ENCODE results near the gene ATP6V0B. TPM values are rescaled to one million over a fixed set of nuclear protein-coding genes. Genes with fewer than 3 reads are reported as not detected.

Gene ATP6V0B
- total and polyA plus RNA-seq, 8 donors, result 56.5 to 239 (median 66.1) TPM

DNA sequence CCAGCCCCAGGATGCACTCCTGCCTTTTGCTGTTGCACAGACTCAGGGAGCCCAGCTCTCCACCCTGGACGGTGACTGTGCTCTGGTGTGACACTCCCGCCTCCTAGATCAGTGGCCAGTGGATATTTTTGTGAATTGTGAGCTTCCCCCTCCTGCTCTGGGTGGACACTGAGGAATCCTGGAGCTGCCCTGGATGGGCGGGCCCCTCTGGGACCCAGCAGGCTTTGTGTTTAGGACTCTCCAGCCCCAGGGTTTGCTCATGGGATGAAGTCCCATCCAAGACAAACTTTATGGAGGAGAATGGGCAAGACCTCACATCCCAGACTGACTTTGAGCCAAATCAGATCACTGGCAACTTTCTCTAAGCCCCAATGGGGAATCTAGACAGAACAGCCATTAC lies 40.4 kb downstream of the ATP6V0B start:
- Histone ChIP-seq H3K27ac (no peak overlapping the region), H3K36me3 (no peaks in the 10 kb centered on the region), H3K4me3 (no peak overlapping the region), H3K4me1 (no peaks in the 10 kb centered on the region), H3K27me3 (no peaks in the 10 kb centered on the region), H3K9me3 (no peaks in the 10 kb centered on the region)
- TF ChIP-seq, protein P1, sequence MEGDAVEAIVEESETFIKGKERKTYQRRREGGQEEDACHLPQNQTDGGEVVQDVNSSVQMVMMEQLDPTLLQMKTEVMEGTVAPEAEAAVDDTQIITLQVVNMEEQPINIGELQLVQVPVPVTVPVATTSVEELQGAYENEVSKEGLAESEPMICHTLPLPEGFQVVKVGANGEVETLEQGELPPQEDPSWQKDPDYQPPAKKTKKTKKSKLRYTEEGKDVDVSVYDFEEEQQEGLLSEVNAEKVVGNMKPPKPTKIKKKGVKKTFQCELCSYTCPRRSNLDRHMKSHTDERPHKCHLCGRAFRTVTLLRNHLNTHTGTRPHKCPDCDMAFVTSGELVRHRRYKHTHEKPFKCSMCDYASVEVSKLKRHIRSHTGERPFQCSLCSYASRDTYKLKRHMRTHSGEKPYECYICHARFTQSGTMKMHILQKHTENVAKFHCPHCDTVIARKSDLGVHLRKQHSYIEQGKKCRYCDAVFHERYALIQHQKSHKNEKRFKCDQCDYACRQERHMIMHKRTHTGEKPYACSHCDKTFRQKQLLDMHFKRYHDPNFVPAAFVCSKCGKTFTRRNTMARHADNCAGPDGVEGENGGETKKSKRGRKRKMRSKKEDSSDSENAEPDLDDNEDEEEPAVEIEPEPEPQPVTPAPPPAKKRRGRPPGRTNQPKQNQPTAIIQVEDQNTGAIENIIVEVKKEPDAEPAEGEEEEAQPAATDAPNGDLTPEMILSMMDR (IDR thresholded peaks at IDR 0.05), result no peak
- ATAC-seq (no peak), DNase-seq (no peak)
- intact Hi-C loops (cut with DNase I), result no loop called here

DNA sequence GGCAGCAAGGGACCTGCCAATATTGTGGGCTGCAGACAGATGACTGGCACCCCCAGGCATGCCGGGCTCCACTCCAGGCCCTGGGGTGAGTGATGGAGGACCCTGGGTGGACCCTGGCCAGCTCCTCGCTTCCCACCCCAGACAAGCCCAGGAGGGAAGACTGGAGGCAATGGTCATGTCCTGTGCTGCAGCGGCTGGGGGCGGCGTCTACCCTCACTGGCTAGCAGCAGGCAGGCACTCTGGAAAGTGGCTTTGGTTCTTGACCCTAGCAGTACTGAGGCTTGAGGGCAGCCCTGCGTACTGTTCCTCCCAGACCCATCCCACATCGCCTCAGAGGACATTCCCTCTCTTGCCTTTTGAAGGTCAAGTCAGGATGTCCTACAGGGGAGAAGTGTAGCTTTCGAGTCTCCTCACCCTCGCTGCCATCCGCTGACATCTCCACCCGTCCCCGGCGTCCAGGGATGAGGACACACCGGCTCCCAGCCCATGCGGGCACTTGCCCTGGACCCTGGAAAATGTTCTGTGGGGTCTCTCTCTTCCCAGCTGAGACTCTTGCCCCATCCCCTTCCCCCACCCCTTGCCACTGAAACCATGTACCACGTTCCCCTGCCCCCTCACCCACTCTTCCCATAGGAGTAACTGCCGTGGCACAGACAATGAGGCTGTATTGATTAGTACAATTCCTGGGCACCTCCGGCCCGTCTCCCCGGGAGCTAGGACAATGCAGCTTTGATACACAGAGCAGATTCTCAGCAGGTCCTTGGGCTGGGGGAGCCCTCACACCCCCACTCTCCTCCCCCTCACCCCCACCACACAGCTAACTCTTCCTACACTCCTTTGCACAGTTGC lies 41.5 kb downstream of the ATP6V0B start:
- TF ChIP-seq, protein P1 (IDR thresholded peaks at IDR 0.05), result no peak

DNA sequence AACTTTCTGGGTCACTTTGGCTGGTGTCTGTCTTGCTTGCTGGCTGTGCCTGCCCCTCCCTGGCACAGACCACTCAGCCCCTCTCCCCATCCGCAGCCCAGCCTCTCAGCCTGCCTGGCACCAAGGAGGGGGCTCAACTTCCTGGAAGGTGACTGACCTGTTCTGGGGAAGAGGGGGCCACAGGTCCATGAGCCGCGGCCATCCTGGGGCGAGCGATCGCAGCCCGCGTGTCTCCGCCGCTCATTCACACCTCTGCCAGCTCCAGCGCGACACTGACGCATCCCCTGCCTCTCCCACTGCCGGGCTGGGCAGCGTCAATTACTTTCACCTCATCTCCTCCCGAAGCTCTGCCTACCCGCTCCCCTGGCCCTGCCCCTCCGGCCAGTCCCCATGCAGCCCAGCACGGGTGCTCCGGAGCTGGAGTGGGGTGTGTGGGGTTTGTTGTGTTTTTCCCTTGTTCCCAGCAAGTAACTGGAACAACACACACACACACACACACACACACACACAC lies 42.2 kb downstream of the ATP6V0B start:
- ATAC-seq (no peak), DNase-seq (peak in 1 of 4 donors; percentile 68)
- H3K27ac ChIP-seq, result no peak overlapping the region
- no peaks in the 10 kb centered on the region for H3K4me1 ChIP-seq
- intact Hi-C loops (cut with DNase I), result no loop called here
- H3K4me3 ChIP-seq, result no peak overlapping the region
- no peaks in the 10 kb centered on the region for H3K9me3 ChIP-seq
- TF ChIP-seq, protein P1 (IDR thresholded peaks at IDR 0.05), result no peak
- H3K36me3 ChIP-seq, result no peaks in the 10 kb centered on the region
- H3K27me3 ChIP-seq, result no peaks in the 10 kb centered on the region

More for the DNA sequence above, 41.5 kb downstream of the ATP6V0B start:
- H3K27ac ChIP-seq, result no peak overlapping the region
- no peak overlapping the region for H3K4me3 ChIP-seq
- no peaks in the 10 kb centered on the region for H3K36me3 ChIP-seq
- intact Hi-C loops (cut with DNase I), result no loop called here
- H3K27me3 ChIP-seq, result no peaks in the 10 kb centered on the region
- no peaks in the 10 kb centered on the region for H3K9me3 ChIP-seq
- no peaks in the 10 kb centered on the region for H3K4me1 ChIP-seq
- DNase-seq, result no peak
- ATAC-seq, result no peak

DNA sequence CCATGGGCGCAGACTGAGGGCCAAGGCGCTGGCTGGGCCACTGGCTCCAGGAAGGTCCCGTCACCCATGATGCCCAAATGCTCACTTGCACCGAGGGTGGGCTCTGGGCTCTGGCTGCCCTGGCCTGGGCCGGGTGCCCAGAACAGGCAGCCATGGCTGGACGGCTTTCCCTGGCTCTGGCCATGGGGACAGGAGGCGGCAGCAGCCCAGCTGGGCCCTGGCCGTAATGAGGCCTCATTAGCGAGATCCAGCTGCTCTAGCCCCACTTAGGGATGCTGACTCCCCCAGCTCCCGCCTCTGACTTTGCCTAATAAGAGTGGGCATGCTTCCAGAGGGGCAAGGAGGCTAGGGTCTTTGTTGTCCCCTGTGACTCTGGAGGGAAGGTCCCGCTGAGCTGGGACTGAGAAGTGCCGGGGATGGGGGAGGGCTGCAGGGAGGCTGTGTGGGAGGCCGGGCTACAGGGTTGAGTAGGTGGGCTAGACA lies 44.7 kb downstream of the ATP6V0B start:
- Histone ChIP-seq H3K36me3 (peaks cover 0 to 3% of the 10 kb centered on the region in 2 donors), H3K9me3 (no peaks in the 10 kb centered on the region), H3K4me1 (no peaks in the 10 kb centered on the region), H3K27me3 (no peaks in the 10 kb centered on the region), H3K4me3 (no peak overlapping the region), H3K27ac (no peak overlapping the region)
- TF ChIP-seq, protein P1 (IDR thresholded peaks at IDR 0.05), result no peak
- intact Hi-C loops (cut with DNase I), result no loop called here
- peak in 3 of 4 donors; percentile 49 to 68 (median 66) for DNase-seq
- ATAC-seq, result no peak

DNA sequence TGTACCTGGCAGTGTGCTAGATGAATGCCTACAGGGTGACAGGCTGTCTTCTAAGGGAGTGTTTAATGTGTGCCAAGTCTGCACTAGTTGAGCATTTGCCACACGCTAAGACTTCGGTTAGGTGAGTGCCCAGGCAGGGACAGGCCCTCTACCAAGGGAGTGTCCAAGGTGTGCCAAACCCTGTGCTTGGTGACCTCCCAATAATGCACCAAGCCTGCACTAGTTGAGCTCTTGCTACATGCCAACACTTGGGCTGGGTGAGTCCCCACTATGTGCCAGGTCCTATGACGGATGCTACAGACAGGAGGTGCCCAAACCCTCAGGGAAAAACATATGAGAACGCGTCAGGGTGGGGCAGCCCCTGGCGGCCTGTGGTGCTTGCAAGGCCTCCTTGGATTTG lies 45.7 kb downstream of the ATP6V0B start:
- no peak overlapping the region for H3K27ac ChIP-seq
- H3K36me3 ChIP-seq, result peaks cover 0 to 3% of the 10 kb centered on the region in 2 donors
- no peaks in the 10 kb centered on the region for H3K4me1 ChIP-seq
- DNase-seq (peak in 1 of 4 donors; percentile 26), ATAC-seq (no peak)
- H3K4me3 ChIP-seq, result no peak overlapping the region
- H3K9me3 ChIP-seq, result no peaks in the 10 kb centered on the region
- no peaks in the 10 kb centered on the region for H3K27me3 ChIP-seq
- TF ChIP-seq, protein P1 (IDR thresholded peaks at IDR 0.05), result no peak
- intact Hi-C loops (cut with DNase I), result no loop called here
